HG02678 (cell line): ENCODE measurements around the gene ADAMTSL2.

Experiments used
- ATAC-seq: cut with Tn5 transposase; IDR thresholded peaks from one replicate; pipeline ENCODE4 v1.9.1; 2021; ENCODE audit warnings: mild to moderate bottlenecking, moderate library complexity; ENCODE audit not compliant: unreplicated experiment

ADAMTSL2 gene

DNA sequence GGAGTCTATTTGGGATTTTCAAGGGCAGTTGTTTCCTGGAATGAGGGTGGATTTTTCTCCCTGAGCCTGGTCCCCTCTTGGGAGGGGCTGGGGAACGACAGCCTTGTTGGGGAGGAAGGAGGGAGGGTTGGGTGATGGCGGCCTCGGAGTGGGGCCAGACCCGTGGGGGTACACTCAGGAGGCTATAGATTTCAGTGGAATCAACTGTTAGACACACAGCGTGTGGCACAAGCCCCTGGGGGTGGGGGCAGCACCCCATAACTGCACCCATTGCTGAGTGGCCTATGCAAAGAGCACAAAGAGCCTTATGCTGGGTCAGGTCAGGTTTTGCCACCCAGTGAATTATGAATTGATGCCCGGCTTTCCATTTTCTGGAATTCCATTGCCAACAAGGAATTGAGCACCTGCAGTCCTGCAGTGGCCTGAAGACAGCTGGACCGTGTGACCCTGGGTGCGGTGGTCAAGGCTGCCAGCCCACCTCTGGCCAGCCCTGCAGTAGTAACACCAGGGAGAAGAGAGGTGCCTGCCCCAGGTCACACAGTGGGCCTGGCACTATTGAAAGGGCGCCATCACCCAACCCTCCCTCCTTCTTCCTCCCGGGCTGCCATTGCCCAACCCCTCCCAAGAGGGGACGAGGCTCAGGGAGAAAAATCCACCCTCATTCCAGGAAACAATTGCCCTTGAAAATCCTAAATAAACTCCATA is 18.1 kb upstream of the ADAMTSL2 start:
- ATAC-seq, result no peak

- ATAC-seq, result no peak
These were observed 17.5 kb upstream of the ADAMTSL2 start for GRCh38 chr9:133516961-133517350.

DNA sequence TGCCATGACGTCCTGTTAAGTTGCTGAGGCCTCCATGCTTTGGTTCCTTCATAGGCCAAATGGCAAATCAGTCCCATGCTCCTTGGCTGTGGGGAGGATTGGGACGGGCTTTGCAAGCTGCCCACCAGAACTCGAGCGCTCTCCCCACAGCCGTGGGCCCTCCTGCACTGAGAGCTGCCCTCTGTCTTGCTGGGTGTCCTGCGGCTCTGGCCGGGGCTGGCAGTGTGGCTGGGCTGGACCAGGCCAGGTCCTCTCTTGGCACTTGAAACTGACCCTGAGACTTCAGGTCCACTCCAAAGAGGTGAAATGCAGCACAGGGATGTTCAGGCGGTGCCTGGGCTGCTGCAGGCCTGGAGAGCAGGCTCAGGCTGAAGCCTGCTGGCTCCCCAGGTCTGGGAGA is 16.8 kb upstream of the ADAMTSL2 start:
- no peak for ATAC-seq

GRCh38 chr9:133518200-133518599 is 16.3 kb upstream of the ADAMTSL2 start:
- ATAC-seq, result no peak

GRCh38 chr9:133518706-133519449 is 15.6 kb upstream of the ADAMTSL2 start:
- no peak for ATAC-seq

- ATAC-seq, result no peak
These were observed 14.8 kb upstream of the ADAMTSL2 start for GRCh38 chr9:133519693-133520092.

GRCh38 chr9:133520121-133520835 is 14.2 kb upstream of the ADAMTSL2 start:
- no peak for ATAC-seq

DNA sequence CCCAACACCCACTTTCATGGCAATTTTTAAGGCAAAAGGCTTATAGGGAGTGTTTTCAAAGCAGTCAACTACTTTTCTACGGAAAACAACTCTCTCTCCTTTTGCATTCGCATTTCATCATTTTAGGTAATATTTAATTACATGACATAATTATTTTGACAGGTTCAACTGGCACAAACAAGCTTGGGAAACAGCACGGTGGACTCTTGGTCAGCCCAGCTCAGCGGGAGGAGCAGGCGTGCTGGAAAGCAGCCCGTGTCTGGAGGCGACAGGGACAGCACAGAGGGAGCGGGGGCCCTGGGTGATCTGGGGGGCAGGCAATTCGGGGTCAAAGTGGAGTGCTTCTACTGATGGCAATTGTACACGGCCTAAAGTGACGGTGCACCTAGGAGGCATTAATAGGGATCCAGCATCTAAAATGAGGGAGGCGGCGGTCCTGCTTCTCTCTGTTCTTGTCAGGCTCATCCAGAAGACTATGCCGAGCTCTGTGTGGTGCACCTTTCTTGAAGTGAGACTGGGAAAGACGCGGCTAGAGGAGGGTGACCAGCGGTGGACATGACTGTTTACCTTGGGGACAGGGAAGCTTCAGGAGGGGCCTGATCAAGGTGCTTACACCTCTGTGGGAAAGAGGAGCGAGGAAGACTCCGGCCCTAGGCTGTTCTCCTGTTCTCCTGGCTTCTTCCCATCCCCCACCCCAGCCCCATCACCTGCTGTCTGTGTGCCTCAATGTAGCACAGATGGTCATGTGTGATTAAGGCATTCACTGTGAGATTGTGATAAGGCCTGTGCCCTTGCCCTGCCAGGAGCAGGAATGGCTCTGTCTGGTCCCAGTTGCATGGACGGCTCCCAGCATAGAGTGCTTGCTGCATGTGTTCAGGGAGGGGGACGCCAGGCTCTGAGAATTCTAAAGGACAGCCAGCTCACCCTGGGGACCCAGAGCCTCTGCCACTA is 13.1 kb upstream of the ADAMTSL2 start:
- ATAC-seq, result no peak

DNA sequence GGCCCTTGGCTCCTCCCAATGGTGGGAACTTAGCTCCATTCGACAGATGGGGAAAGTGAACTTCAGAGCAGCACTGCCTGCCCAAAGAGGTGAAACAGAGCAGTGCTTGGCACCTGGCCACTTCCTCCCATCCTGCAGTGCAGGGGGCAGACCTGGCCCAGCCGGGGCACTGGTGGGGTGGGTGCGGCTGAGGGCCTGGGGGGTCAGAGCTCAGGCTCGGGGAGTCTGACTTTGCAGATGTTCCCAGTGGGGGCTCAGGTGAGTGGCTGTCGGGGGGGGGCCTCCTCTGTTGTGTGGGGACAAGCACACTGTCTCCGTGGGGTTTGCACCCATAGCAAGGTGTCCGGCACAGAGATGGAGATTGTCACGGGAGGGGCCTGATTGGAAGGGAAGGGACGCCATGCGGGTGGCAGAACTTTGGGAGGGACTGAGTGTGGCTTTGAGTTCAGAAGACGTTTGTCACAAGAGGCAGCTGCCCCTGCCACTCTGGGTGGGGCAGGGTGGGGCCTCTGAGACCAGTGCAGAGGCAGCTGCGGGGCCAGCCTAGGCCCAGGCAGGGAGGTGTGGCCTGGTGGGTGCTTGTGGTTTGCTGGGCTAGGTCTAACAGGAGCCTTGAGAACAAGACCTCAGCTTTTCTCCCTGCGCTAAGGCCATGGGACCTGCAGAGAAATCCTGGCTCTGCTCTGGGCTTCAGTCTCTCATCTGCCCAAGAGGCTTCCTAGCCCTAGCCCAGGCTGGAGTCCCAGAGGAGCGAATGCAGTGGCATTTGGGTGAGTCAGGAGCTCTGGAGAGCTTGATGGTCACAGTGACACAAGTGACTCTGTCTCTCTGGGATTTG is 12.2 kb upstream of the ADAMTSL2 start:
- ATAC-seq, result no peak

DNA sequence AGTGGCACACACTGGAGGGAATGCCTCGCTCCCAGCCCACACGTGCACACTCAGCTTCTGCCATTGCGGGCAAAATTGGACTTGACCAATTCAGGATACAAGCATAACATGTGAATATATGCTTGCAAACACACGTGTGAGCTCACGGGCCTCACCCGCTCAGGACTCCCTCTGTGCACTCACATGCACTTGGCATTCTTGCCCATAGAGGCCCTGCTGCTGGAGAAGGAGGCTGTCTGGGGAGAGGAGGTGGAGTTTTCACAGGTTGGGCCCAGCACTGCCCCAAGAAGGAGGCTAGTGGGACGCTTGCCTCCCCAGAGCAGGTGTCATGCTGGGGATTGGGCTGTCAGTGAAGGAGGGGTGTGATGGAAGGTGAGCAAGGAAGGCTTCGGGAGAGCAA is 11.4 kb upstream of the ADAMTSL2 start:
- no peak for ATAC-seq

GRCh38 chr9:133524146-133524545 is 10.4 kb upstream of the ADAMTSL2 start:
- ATAC-seq, result no peak

DNA sequence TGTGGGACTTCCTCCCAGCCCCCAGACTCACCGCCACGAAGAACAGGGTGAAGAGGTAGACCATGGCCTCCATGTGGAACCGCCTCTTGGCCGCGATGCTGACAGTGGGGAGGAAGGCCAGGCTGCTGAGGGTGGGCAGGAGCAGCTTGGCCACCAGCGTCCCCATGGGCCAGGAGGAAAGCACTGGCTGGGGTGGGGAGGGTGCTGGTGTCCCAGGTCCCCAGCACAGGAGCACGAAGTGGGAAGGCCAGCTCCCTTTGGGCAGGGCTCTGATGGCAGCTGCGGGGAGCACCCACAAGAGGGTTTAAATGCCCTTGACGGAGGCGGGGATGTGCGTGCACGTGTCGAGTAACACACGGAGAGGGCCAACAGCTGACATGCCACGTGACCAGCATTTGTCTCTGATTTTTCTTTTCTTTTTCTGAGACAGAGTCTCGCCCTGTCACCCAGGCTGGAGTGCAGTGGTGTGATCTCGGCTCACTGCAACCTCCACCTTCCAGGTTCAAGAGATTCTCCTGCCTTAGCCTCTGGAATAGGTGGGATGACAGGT is 9.8 kb upstream of the ADAMTSL2 start, which contains the start of gene MYMK:
TSS of gene MYMK (minus strand) at position 281 of the 550 bp plus-strand sequence. CDS start at position 166, 115 bp downstream.
- ATAC-seq, result no peak

GRCh38 chr9:133525677-133526076 is 8.8 kb upstream of the ADAMTSL2 start:
- ATAC-seq, result no peak

GRCh38 chr9:133526721-133527321 is 7.7 kb upstream of the ADAMTSL2 start:
- ATAC-seq, result no peak

GRCh38 chr9:133527444-133527920 is 7.0 kb upstream of the ADAMTSL2 start:
- no peak for ATAC-seq

DNA sequence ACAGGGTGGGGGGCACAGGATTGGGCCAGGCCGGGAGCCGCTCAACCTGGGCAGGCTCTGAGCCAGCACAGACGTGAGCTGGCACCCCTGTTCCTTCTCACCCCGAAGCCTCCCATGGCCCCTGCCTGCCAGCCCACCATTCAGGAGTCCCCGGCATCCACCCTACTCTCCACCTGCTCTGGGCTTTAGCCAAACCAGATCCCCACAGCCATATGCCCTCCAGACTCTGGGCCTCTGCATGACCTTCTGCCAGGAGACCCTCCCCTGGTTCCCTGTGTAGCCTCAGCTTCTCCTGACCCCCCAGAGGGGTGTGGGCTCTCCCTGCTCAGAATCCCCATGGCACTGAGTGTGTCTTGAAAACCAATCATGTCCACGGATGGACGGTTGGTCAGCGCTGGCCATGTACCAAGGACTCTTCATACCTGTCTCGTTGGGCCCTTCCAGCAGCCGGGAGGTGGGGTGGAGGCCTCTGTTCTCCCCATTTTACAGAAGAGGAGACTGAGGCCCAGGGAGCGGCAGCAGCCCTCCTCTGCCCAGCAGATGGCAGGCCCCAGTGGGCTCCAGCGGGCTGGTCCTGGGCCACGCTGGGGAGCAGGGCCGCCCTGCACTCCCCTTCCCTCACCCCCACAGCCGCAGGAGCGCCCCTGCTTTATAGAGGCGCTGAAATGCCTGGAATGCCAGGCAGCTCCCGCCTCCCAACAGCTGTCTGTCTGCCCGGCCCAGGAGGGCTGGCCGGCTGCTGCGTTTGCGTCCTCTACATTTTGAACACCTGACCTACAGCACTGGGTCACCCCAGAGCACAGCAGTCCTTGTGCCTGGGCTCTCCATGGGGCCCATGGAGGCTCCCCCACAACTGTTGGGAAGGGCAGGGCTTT is 6.3 kb upstream of the ADAMTSL2 start:
- no peak for ATAC-seq

GRCh38 chr9:133528876-133529241 is 5.6 kb upstream of the ADAMTSL2 start:
- no peak for ATAC-seq

GRCh38 chr9:133529457-133529856 is 5.0 kb upstream of the ADAMTSL2 start:
- no peak for ATAC-seq
